GM18861 (cell line): ENCODE results near the gene MAGI1.

ENCODE experiments used
- ATAC-seq: cut with Tn5 transposase; IDR thresholded peaks from one replicate; pipeline ENCODE4 v1.9.1; 2021; ENCODE audit not compliant: unreplicated experiment

MAGI1 gene

GRCh38 chr3:65472501-65472900 lies 566.2 kb downstream of the MAGI1 start:
- ATAC-seq, result no peak

GRCh38 chr3:65466300-65466988 lies 572.3 kb downstream of the MAGI1 start:
- no peak for ATAC-seq

GRCh38 chr3:65449841-65450428 lies 588.8 kb downstream of the MAGI1 start:
- ATAC-seq, result no peak

- ATAC-seq, result no peak
Observed at GRCh38 chr3:65448120-65448519, 590.6 kb downstream of the MAGI1 start.

- ATAC-seq, result no peak
Observed at GRCh38 chr3:65445573-65446169, 593.0 kb downstream of the MAGI1 start.

- ATAC-seq, result no peak
Observed at GRCh38 chr3:65444447-65444815, 594.3 kb downstream of the MAGI1 start.

GRCh38 chr3:65443739-65444446 lies 594.8 kb downstream of the MAGI1 start:
- no peak for ATAC-seq

GRCh38 chr3:65439641-65440284 lies 599.0 kb downstream of the MAGI1 start:
- no peak for ATAC-seq

- ATAC-seq, result no peak
Observed at GRCh38 chr3:65438612-65439011, 600.1 kb downstream of the MAGI1 start.

- no peak for ATAC-seq
Observed at GRCh38 chr3:65438096-65438495, 600.6 kb downstream of the MAGI1 start.

- ATAC-seq, result no peak
Observed at GRCh38 chr3:65436580-65436979, 602.1 kb downstream of the MAGI1 start.

GRCh38 chr3:65433480-65433879 lies 605.2 kb downstream of the MAGI1 start:
- ATAC-seq, result no peak

- ATAC-seq, result no peak
Observed at GRCh38 chr3:65432388-65433003, 606.2 kb downstream of the MAGI1 start.

GRCh38 chr3:65425880-65426279 lies 612.8 kb downstream of the MAGI1 start:
- ATAC-seq, result no peak

GRCh38 chr3:65422154-65422553 lies 616.6 kb downstream of the MAGI1 start:
- ATAC-seq, result no peak

- no peak for ATAC-seq
Observed at GRCh38 chr3:65419233-65419632, 619.5 kb downstream of the MAGI1 start.

GRCh38 chr3:65413891-65414290 lies 624.8 kb downstream of the MAGI1 start:
- ATAC-seq, result no peak

- no peak for ATAC-seq
Observed at GRCh38 chr3:65412588-65412987, 626.1 kb downstream of the MAGI1 start.

GRCh38 chr3:65411367-65411766 lies 627.4 kb downstream of the MAGI1 start:
- no peak for ATAC-seq

GRCh38 chr3:65409176-65409569 lies 629.5 kb downstream of the MAGI1 start:
- no peak for ATAC-seq
